Measurements from ENCODE around the gene PTGDS. TPM values are rescaled to one million over a fixed set of nuclear protein-coding genes. Genes with fewer than 3 reads are reported as not detected.

PTGDS gene
- total RNA-seq, 3 donors from 2014 or later = 46.7 to 72.6 (median 48.2) TPM

GRCh38 chr9:136940526-136941230, 36.6 kb upstream of the PTGDS start:
- Histone ChIP-seq H3K27me3 (no peaks in the 10 kb centered on the region), H3K27ac (no peak overlapping the region), H3K9me3 (no peaks in the 10 kb centered on the region), H3K36me3 (peaks cover 11% of the 10 kb centered on the region), H3K4me1 (peaks cover 8 to 10% of the 10 kb centered on the region in 2 donors), H3K4me3 (no peak overlapping the region)
- intact Hi-C loops (cut with DNase I; ENCODE audit: low total_unique reads) = no loop called here
- TF ChIP-seq CTCF (IDR thresholded peaks at IDR 0.05) (no peak), POLR2A (IDR thresholded peaks at IDR 0.05) (no peak), POLR2AphosphoS5 (IDR thresholded peaks at IDR 0.05) (no peak)
- no peak for DNase-seq (ENCODE audit: low spot score in 2 of 2)

DNA sequence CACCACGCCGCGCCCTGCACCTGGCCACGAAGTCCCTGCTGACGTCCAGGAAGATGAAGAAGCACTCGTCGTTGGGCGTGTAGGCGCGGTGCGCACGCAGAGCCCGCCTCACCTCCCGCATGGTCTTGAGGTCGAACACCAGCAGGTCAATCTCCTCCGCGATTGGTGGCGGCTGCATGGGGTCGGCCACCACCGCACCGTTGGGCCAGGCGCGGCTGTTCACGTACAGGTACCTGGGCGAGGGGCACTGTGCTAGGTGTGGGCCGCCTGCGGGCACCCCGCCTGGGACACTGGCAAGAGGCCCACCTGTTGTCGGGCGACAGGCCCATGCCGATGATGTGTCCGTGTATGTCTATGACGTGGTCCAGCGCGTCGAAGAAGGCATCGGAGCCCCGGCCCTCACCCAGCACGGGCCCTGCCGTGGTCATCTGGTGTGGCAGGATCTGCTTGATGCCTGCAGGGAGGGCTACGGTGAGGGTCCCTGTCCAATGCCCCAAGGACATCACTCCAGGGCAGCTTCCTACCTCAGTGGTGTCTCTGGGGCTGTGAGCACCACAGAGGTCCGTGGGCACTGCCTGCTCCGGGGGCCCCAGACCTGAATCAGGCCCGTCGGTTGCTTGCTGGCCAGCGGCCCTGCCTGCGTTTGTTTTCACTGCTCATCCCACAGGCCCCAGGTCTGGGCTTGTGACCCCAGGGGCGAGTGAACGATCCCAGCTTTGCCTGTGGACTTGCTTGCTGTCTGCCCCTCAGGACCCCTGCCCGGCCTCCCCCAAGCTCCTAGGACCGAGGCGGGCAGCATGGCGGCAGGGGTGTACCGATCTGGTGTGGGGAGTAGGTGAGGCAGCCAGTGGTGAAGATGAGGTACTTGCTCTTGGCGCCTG, 35.8 kb upstream of the PTGDS start:
- H3K27ac ChIP-seq = no peak overlapping the region
- no peaks in the 10 kb centered on the region for H3K9me3 ChIP-seq
- TF ChIP-seq POLR2A (IDR thresholded peaks at IDR 0.05) = no peak
- no peak for TF ChIP-seq CTCF (IDR thresholded peaks at IDR 0.05)
- TF ChIP-seq POLR2AphosphoS5 (IDR thresholded peaks at IDR 0.05) = no peak
- no peaks in the 10 kb centered on the region for H3K27me3 ChIP-seq
- DNase-seq (ENCODE audit: low spot score in 2 of 2) = no peak
- H3K4me1 ChIP-seq = peaks cover 8 to 10% of the 10 kb centered on the region in 2 donors
- H3K36me3 ChIP-seq = peaks cover 11% of the 10 kb centered on the region
- no peak overlapping the region for H3K4me3 ChIP-seq
- intact Hi-C loops (cut with DNase I; ENCODE audit: low total_unique reads) = loop anchor here (2.0 kb wide), 1 partner anchor 57 kb away; no protein-coding TSS in a partner anchor

- peak overlapping the region in 1 of 3 donors; percentile 91 for H3K4me3 ChIP-seq
- no peaks in the 10 kb centered on the region for H3K9me3 ChIP-seq
- intact Hi-C loops (cut with DNase I; ENCODE audit: low total_unique reads) = loop anchor here (2.0 kb wide), 1 partner anchor 57 kb away; no protein-coding TSS in a partner anchor
- peaks cover 11% of the 10 kb centered on the region for H3K36me3 ChIP-seq
- DNase-seq (ENCODE audit: low spot score in 2 of 2) = no peak
- no peak for TF ChIP-seq POLR2A (IDR thresholded peaks at IDR 0.05)
- no peak for TF ChIP-seq POLR2AphosphoS5 (IDR thresholded peaks at IDR 0.05)
- no peak for TF ChIP-seq CTCF (IDR thresholded peaks at IDR 0.05)
- no peaks in the 10 kb centered on the region for H3K27me3 ChIP-seq
- peaks cover 8 to 10% of the 10 kb centered on the region in 2 donors for H3K4me1 ChIP-seq
- no peak overlapping the region for H3K27ac ChIP-seq
These were observed 35.0 kb upstream of the PTGDS start for GRCh38 chr9:136942112-136942880.

DNA sequence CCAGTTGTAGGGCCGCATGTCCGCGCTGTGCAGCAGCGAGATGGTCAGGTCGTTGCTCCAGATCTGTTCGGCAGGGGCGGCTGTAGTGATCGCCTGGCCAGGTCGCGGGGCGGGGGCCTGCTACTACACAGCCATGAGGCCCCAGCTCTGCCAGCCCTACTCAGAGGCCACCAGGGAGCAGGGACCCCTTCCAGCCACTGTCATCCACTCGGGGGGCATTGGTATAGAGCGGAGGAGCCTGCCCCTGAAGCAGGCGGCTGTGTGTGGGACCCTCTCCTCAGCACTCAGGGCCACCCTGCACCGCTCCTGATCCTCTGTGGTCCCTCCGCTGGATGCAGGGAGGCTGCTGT, 34.4 kb upstream of the PTGDS start:
- Histone ChIP-seq H3K27ac (no peak overlapping the region), H3K36me3 (peaks cover 11% of the 10 kb centered on the region), H3K4me1 (peaks cover 8 to 10% of the 10 kb centered on the region in 2 donors), H3K4me3 (peak overlapping the region; percentile 62 to 91 (median 85)), H3K9me3 (no peaks in the 10 kb centered on the region), H3K27me3 (no peaks in the 10 kb centered on the region)
- intact Hi-C loops (cut with DNase I; ENCODE audit: low total_unique reads) = loop anchor here (2.0 kb wide), 1 partner anchor 58 kb away; no protein-coding TSS in a partner anchor
- DNase-seq (ENCODE audit: low spot score in 2 of 2) = no peak
- TF ChIP-seq POLR2AphosphoS5 (IDR thresholded peaks at IDR 0.05) = no peak
- no peak for TF ChIP-seq CTCF (IDR thresholded peaks at IDR 0.05)
- no peak for TF ChIP-seq POLR2A (IDR thresholded peaks at IDR 0.05)

Data from breast epithelium (tissue), 4 donors.